Measurements from ENCODE around the gene SLBP.
"Not testable (repeated sequence)": the region's sequence is repeated elsewhere in the genome, so short reads cannot be mapped to it uniquely, and the experiment has no call there.

The SLBP gene

DNA sequence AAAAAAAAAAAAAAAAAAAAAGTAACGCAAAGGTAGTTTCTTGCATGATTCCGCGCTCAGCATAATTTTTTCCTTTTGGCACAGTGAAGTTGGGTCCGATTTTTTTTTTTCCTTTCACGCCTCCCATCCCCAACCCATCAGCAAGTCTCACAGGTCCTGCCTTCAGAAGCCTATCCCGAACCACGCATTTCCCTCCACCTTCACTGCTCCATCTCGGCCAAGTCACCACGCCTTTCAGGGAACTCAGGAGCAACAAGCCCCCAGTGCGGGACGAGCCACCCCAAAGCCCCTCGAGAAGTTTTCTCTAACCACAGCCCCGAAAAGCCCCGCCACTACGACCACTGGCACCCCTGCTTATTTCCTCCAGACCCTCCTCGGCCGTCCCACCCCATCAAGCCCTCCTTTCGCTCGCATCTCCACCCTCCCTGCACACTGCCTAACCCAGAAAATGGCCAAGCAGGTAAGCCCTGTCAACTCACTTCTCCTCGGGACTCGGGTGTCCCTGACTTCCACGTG lies 1.0 kb downstream of the SLBP start:
- DNase-seq (ENCODE audit: low read depth): no peak

GRCh38 chr4:1708581-1708980 lies 3.5 kb downstream of the SLBP start:
- DNase-seq (ENCODE audit: low read depth): peak; percentile 31

DNA sequence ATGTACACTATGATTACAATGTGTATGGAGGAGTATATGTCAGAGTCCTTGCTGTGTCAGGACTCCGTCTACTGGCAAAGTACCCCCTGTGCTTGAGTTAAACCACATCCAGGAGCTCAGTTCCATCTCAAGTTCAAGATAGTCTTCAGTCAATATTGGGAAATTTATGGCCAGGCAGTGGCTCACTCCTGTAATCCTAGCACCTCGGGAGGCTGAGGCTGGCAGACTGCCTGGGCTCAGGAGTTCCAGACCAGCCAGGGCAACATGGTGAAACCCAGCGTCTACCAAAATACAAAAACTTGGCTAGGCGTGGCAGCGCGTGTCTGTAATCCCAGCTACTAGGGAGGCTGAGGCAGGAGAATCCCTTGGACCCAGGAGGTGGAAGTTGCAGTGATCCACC lies 5.8 kb downstream of the SLBP start:
- no peak for DNase-seq (ENCODE audit: low read depth)

GRCh38 chr4:1705732-1706131 lies 6.4 kb downstream of the SLBP start:
- no peak for DNase-seq (ENCODE audit: low read depth)

- no peak for DNase-seq (ENCODE audit: low read depth)
Measured at GRCh38 chr4:1703867-1704266, 8.3 kb downstream of the SLBP start.

- DNase-seq (ENCODE audit: low read depth): not testable (repeated sequence)
Measured at GRCh38 chr4:1701671-1702070, 10.4 kb downstream of the SLBP start.

DNA sequence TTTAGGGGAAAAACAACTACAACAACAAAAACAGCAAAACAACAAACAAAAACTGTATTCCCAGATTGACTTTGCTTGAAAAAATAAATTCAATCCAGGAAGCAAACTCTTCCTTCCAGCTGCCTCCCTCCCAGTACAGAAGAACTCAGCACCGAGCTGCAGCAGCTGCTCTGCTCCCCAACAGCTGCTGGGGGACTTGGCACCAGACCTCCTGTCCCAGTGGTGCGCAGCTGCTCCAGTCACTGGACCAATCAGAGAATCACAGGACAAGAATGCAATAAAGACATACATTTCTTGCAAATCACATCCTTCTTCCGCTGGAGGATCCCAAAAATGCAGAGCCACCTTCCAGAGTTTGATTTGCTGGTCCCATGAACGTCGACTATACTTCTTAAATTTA lies 16.2 kb downstream of the SLBP start:
- no peak for DNase-seq (ENCODE audit: low read depth)

DNA sequence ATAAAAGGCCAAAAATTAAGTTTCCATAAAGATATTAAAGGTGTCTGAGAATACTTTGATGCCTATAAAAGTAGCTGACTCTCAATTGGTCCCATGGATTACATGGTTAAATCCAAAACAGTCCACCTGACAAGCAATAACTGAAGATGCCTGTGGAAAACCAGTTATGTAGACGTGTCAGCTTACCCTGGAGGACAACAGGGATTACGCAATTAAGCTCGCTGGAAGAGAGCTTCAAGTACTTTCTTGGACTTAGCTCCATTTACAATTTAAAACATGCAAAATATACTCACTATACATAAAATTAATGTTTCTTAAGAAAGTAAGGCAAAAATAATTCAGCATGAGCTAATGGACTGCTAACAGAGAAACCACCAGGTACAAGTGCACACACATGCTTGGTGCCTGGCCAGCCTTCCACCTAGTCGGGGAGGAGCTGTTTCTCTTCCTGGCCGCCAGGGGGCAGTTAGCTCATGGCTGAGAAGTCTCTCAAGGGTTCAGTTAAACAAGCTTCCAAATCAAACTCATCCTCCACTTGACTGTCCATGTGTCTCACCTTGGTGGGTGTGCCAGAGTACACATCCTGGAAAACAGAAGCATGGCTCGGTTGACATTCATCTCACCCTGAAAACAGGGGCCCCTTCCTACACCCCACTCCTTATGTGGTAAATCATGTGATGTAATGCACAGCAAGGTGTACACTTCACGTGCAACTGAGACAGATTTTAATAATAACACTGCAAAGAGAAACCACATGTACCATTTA lies 18.8 kb downstream of the SLBP start:
- DNase-seq (ENCODE audit: low read depth): peak; percentile 77

DNA sequence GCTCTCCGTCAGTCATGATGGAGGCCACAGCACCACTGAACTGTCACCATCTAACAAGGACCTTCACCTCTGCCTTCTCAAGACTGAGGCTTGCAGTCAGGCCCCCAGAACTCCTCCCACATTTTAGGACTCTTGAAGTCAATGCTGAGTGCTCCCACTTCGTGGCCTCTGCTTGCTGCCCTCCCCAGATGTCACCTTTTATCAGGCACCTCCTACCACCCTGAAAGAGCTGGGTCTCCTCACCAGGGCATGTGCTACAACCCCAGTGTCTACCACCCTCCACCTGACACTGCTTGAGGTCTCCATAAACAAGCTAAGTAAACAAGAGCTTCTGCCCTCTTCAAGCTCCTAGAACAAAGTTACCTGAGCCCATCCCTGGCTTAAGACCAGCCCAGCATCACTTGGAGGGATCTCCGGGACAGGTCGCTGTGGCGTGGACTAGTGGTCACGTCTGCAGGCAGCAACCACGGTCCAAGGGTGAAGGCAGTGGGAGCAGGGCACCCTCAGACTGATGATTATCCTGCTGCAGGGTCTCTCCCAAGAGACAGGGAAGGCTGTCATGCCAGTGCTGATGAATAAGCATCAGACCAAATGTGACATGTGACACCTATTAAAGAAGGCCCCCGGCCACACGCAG lies 20.3 kb downstream of the SLBP start:
- DNase-seq (ENCODE audit: low read depth): no peak

- no peak for DNase-seq (ENCODE audit: low read depth)
Measured at GRCh38 chr4:1690698-1691097, 21.4 kb downstream of the SLBP start.

DNA sequence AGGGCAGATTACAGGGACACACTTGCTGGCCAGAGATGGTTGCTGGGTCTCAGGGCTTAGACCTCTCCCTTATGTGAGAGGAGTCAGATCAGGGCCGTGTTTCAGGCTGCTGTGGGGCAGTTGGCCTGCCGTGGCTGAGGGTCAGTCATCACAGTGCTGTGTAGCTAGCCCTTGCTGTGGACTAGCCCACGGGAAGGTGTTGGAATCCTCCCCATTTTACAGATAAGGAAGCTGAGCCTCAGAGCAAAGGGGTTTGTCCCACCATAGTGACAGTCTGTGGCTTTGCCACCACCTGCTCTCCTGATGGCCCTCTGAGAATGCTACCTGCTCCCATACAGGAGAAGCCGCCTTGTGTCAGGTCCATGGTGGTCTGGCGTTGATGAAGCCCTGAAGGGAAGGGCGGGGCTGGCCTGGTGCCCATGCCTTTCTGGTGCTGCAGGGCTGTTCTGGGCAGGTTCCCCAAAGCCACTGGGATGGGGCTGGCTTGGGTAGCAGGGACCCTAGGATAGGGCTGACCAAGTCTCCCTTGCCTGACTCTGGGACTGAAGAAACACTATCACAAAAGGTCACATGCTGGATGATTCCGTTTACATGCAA lies 25.6 kb downstream of the SLBP start:
- no peak for DNase-seq (ENCODE audit: low read depth)

DNA sequence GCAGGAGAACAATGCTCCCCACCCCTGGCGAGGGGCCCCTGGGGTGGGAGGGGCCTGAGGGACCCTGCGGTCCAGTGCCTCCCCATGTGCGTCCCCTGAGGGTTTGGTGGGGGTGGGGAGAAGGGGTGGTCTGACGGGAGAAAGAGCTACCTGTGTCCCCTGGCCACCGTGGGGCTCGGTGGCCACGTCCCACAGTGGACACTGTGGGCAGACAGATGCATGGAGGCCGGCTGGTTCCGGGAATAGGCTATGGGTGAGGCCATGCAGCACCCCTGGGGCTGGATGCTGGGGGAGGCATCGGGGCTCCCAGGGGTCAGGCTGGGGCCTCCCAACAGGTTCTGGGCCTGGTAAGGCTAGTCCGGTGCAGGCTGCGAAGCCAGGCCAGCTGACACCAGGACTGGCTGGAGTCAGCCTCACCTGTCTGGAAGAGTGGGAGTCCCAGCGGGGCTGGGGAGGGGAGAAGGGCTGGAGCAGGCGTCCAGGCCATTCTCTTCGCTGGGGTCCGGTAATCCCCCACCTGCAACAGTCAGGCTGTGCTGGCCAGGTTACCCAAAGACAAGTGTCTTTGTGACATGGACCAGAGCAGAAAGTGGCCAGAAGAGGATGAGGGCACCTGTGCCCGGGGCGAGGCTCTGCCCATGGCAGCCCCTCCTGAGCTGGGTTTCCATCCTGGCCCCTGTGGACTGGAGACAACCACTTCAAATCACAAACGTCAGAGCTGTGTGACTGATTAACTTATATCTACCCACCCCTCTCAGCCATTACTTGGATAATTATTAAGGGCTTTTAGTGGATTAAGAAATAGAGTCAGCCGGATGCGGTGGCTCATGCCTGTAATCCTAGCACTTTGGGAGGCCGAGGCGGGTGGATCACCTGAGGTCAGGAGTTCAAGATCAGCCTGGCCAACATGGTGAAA lies 26.6 kb downstream of the SLBP start:
- DNase-seq (ENCODE audit: low read depth): no peak

DNA sequence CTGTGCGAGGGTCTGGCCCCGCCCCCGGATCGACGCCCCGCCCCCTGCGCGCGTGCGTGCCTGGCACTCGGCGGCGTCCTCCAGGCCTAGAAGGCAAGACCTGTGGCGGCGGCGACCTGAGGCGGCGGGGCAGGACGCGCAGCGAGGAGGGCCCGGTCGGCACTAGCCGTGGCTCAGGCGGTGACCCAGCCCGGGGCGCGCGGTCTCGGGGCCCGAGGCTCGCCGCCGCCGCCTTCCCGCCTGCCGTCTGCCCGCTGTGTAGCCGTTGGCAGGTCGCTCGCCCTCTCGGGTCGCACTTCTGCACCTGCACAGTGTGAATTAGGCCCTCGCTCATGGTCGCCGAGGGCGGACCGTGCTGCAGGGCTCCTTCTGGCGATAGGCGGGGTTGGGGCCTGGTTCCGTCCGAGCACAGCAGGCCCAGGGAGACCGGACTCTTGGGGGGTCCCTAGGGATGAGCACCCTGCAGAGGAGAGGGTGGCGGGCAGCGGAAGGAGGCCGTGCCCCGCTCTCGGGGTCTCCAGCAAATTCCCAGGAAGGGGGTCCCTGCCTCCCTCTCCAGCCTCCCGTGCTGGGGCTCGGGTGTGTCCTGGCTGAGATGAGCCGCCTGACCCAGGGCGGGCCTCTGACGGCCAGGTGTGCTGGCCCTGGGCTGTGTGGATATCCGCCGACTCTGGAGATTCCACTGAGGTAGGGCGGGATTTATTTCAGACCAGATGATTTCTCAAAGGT lies 27.4 kb downstream of the SLBP start:
- no peak for DNase-seq (ENCODE audit: low read depth)

DNA sequence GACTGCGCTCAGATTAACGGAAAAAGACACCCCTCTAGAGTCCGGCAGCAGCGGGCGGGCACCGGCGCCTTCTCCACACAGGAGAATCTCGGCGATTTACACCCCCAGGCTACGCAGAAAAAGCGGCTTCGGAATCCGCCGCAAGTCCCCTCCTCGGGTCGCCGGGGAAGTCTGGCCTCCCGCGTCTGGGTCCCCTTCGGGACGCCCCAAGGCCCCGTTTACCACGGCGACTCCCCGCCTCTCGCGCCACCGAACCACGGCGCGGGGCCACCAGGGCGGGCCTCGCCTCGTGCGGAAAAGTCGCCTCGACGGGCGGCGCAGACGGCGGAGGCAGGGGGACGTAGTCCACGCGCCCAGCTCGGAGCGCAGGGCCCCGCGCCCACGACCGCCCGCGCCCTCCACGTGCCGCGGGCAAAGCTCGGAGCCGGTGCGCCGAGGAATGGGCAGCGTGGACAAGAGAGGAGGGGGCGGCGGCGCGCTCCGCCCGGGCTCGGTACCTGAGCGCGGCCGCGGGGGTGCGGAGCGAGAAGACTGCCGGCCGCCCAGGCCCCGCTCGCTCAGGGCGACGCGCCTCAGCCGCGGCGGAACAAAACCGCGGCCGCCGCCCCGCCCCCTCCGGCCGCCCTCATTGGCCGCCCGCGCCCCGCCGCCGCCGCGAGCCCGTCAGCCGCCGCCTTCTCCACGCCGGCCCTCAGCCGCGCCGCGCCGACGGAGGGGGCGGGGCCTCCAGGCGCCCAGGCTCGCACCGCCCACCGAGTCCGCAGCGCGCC lies 28.2 kb downstream of the SLBP start, which contains the start of gene FAM53A:
Gene FAM53A, minus strand, starts transcription at position 578 of the 770 bp plus-strand sequence. CDS start 15,572 bp downstream, outside the sequence.
- DNase-seq (ENCODE audit: low read depth): peak; percentile 89

DNA sequence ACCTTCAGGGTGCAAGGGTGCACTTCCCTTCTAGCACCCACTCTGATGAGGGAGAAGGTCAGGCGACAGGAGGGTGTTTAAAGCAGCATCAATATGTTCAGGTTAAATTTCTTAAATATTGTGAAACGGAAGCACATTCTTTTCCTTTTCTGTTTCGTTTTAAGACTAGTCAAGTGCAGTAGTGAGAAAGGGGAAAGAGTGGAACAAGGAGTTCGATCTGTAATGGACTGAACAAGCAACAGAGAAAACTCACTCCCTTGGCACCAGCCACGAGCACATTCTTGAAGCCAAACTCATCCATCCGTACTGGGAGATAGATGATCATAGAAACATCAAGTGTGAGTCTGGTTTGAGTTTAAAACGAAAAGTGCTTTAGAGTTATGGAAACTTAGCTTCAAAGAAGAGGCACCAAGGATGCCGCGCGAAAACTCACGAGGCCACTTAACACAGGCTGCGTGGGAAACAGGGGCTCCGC lies 28.8 kb downstream of the SLBP start:
- peak; percentile 89 for DNase-seq (ENCODE audit: low read depth)

DNA sequence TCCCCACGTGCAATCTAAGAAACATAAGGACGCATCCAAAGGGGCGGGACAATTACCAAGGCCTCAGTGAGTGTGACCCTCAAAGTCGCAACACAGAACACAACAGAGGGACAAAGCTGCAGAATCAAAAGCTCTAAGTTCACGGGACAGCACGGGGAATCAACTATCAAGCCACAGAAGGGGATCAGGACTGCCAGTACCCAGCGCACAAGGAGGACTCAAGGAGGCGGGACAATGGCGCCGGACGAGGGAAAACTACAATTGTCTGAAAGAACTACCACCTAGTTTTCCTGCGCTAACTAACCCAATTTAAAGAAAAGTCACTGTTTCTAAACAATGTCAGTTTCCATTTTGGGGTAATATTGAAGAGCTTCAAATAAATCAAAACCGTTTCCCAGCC lies 29.3 kb downstream of the SLBP start:
- DNase-seq (ENCODE audit: low read depth): no peak

DNA sequence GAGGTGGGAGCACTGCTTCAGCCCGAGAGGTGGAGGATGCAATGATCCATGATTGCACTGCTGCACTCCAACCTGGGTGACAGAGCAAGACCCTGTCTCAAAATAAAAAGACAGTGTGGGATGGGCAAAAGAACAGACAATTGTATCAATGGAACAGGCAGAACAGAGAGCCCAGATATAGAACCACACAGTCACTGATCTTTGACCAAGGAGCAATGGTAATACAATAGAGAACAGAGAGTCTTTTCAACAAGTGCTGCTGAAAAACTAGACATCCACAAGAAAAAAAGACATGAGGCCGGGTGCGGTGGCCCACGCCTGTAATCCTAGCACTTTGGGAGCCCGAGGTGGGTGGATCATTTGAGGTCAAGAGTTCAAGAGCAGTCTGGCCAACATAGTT lies 33.9 kb downstream of the SLBP start:
- no peak for DNase-seq (ENCODE audit: low read depth)

- no peak for DNase-seq (ENCODE audit: low read depth)
Measured at GRCh38 chr4:1676605-1677525, 35.3 kb downstream of the SLBP start.

GRCh38 chr4:1675802-1676137 lies 36.3 kb downstream of the SLBP start:
- DNase-seq (ENCODE audit: low read depth): no peak

All from EH (cell line).